HL-60 (cell line): Measurements from ENCODE around the gene CALB2.

Source experiments
- CTCF ChIP-seq: IDR thresholded peaks from one replicate; pipeline ENCODE4 v1.5.1; 2011; ENCODE audit warnings: low read length, control low read depth, inconsistent platforms; ENCODE audit not compliant: insufficient read depth
- GABPA ChIP-seq: IDR thresholded peaks from 2 replicates; pipeline ENCODE4 v1.6.1; 2012; ENCODE audit warnings: low read depth
- REST ChIP-seq: IDR thresholded peaks from 2 replicates; pipeline ENCODE4 v1.6.1; 2012; ENCODE audit warnings: low read depth; ENCODE audit not compliant: insufficient replicate concordance

DNA sequence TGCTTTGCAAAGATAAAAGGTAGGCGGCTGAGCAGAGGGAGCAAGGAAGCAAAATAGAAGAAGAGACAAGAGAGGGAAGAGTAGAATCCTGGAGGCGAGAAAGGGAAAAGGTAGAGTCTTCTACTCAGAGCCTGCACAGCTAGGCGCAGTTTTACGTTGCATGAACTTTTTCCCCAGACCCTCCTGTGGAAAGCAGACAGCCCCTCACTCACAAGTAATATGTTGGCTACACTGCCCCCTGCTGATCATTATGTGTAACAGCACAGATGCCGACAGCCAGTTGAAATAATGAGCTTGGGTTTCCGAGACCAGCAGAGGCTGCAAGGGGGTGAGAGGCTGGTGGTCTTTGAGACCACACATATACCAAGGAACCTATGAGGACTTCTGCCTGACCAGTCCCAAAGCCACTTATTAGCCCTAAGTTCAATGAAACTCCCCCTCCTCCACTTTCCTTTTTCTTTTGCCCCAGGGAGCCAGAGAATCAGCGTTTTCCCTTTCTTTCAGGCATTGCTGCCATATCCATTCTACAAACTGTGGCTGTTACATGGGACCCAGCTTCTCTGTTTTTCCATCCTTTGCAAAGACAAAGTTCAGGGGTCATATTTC, 46.9 kb upstream of the CALB2 start:
- TF ChIP-seq CTCF (peak; percentile 63), REST (no peak), GABPA (no peak)
